Tibial nerve (tissue), 3 donors: ENCODE data around the gene ACOT13.

Experiments used
- POLR2A ChIP-seq, 2 donors: fragments of 450-650 bp; IDR thresholded peaks; one replicate each; pipeline ENCODE4 v1.6.1; 2017; ENCODE audit warnings: antibody characterized with exemption in 2 of 2, mild to moderate bottlenecking in 2 of 2, moderate library complexity in 2 of 2
- TF ChIP-seq, protein P1 (sequence below), 5 experiments: fragments of 200-600 bp in 3 of 5; fragments of 450-650 bp in 2 of 5; sonication (generic) in 3 of 5; IDR thresholded peaks; one replicate each; pipeline ENCODE4 v1.5.1; 2016 to 2019; ENCODE audit warnings: antibody characterized with exemption in 5 of 5, mild to moderate bottlenecking in 3 of 5, moderate library complexity in 2 of 5

DNA sequence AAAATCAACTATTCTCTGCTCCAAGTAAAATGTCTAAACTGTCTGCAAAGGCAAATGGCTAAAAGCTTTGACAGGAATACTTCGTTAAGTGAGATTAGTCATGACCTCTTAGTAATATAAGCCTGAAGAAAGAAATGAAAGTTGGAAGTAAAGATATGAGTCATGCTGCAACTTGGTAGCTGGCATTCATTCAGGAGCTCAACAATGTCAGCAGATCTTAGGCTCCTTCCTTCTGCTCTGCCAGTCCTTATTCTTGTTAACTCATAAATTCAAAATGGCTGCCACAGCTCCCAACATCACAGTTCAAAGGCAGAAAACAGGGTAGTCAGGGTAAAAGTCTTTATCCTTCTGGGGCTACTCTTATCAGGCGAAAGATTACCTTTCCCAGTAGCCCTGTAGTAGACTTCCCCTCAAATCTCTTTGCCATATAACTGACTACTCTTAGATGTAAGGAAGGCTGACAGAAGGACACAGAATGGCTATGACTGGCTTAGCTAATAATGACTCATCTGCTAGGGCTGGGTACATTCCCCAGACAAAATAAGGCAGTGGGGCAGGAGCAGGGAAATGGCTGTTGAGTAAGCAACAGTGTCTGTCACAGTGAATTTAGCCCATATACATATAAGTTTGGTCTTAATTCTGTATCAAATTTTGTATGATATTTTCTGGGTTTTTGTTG lies 76.5 kb downstream of the ACOT13 start:
- TF ChIP-seq, protein P1, sequence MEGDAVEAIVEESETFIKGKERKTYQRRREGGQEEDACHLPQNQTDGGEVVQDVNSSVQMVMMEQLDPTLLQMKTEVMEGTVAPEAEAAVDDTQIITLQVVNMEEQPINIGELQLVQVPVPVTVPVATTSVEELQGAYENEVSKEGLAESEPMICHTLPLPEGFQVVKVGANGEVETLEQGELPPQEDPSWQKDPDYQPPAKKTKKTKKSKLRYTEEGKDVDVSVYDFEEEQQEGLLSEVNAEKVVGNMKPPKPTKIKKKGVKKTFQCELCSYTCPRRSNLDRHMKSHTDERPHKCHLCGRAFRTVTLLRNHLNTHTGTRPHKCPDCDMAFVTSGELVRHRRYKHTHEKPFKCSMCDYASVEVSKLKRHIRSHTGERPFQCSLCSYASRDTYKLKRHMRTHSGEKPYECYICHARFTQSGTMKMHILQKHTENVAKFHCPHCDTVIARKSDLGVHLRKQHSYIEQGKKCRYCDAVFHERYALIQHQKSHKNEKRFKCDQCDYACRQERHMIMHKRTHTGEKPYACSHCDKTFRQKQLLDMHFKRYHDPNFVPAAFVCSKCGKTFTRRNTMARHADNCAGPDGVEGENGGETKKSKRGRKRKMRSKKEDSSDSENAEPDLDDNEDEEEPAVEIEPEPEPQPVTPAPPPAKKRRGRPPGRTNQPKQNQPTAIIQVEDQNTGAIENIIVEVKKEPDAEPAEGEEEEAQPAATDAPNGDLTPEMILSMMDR (IDR thresholded peaks at IDR 0.05): no peak
- no peak for TF ChIP-seq POLR2A (IDR thresholded peaks at IDR 0.05)
